Activated CD8-positive, alpha-beta memory T cell treated with anti-CD3 and anti-CD28 coated beads for 48 hours (primary cell): ENCODE measurements around the gene RSRC1.

Experiments used
- DNase-seq, 3 experiments: peaks; one replicate each; pipeline ENCODE4 v3.0.0-alpha.2; 2020; ENCODE audit warnings: low read depth in 2 of 3, low spot score in 2 of 3

Gene RSRC1

DNA sequence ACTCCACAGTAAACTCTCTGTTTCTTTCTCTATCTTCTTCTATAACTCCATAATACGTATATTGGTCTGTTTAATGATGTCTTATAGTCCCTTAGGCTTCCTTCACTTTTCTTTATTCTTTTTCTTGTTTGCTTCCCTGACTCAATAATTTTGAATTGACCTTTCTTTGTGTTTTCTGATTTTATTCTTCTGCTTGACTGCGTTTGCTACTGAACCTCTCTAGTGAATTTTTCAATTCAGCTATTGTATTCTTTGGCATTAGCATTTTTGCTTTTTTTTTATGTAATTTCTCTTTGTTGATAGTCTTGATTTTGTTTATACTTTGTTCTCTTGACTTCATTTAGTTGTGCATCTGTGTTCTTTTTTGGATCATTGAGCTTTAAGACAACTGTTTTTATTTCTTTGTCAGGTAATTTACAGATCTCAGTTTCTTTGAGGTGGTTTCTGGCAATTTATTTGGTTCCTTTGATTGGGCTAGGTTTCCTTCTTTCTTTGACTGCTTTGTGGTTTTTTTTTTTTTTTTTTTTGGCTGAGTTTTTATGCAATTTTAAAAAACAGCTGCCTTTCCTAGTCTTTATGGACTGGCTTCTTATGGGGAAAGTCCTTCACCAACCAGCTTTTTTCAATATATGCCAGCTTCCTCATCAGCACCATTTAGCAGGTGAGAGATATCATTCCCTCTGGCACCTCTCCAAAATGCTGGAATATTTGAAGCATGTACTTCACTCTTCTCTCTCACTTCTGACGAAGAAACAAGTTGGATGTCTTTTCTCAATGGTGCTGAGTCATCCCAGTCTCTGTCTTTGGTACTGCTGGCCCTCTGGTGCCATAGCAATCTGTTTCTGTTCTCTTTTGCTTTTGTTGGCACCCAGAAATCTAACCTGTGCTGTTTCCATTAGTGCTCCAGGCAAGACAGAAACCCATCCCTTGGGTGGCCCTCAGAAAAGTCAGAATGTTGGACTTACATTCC lies 17.6 kb downstream of the RSRC1 start:
- no peak for DNase-seq

DNA sequence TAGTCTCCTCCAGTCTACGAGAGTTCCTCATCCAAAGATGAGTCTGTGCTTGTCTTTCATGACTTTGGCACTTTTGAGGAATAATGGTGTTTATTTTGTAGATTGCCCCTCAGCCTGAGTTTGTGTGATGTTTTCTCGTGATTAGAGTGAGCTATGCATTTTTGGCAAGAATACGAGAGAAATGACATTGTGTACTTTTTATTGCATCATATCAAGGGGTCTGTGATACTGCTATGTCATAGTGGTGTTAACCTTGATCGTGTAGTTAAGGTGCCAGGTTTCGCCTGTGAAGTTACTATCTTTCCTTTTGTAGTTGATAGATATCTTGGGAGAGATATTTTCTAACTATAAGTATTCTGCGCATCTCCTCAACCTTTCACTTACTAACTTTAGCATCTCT lies 18.9 kb downstream of the RSRC1 start:
- DNase-seq, result no peak

DNA sequence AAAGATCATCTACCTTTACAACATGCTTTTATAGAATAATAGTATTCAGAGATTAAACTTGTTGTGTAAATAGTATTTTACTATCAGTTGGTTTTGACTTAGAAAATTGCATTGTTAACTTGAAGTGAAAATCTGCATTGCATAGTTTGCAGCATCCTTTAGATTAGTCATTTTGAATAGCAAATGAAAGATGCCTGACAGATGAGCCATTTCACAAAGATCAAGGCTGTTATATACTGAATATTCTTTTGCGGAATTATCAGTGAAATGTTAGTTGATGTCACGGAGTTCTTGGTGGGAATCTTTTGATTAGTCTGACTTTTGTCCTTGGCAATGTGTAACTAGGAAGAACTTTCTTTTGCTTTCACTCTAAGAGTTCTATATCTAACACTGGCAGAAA lies 24.5 kb downstream of the RSRC1 start:
- no peak for DNase-seq

DNA sequence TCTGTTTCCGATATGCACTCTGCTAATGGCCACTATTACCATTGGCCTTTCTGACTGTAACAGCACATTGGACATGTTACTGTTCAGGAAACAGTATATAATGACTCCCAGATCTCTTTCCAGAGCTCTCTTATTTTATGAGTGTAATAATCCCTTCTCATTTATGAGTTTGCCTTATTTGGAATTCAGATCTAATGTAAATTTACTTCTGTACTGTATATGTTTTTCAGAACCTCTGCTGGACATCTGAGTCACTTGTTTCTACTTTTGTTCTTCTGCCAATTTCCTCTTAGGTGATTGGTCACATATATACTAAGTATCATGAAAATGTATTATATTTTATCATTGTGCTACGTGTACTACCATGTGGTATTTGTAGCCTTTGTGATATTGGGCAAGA lies 30.5 kb downstream of the RSRC1 start:
- no peak for DNase-seq

DNA sequence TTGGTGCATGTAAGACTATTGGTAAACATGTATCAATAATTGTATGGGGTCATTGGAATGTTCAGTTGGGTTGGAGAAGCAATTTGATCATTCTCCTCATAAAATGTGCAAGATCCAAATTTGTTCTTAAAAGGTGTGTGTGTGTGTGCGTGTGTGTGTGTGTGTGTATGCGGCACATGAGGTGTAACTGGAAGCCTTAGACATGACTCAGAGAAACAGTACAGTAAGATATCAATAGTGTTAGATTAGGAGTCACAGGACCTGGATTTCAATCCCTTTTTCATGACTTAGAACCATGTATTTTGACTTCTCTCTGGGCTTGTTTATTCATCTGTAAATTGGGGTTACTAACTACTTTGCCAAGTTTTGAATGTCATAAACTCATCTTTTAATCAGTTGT lies 38.3 kb downstream of the RSRC1 start:
- no peak for DNase-seq

DNA sequence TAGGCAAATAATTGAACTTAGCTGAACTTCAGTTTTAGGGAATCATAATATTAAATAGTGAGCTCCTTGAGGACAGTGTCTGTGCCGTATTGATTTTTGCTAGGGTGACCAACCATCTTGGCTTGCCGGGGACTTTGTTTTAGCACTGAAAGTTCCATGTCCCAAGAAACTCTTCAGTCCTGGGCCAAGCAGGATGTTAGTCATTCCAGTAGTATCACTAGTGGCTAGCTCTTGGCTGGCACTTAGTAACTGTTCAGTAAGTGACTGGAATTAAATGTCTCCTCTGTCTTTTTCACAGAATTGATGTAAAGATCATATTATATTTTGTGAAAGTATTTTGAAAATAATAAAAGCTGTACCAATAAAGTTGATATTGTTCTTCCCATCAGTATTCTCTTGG lies 42.3 kb downstream of the RSRC1 start:
- no peak for DNase-seq

DNA sequence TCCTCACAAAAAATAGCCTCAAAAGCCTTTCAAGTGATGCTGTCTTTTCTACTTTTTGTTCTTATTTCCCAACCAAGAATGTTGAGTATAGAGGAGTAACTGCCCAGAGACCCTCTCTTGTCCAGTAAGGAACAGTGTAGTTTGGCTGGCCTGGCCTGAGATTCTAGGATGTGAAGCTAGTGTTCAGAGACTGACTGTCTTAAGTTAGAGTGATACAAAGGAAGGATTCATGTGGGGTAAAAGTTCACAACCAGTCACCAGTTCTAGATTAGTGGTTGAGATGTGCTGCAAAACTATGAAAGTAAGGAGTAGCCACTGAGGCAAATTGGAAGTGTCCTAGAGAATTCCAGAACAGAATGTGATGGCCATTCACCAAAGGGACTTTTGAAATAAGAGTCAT lies 49.1 kb downstream of the RSRC1 start:
- no peak for DNase-seq

DNA sequence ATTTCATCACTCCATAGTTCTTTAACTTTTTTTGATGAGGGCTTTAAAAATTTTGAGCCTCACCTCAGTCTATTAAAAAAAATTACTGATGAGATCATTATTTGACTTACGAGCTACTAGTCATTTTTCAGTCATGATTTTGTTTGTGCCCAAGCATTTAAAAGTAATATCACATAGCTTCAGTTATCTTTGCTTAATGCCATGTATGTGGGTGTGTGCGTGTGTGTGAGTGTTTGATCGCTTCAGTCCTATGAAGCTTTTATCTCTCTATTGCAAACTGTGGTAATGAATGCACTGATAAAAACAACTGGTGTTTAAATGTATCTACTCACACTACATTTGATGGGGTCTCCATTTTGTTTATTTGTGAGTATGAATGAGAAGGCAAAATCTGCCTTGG lies 49.8 kb downstream of the RSRC1 start:
- no peak for DNase-seq

DNA sequence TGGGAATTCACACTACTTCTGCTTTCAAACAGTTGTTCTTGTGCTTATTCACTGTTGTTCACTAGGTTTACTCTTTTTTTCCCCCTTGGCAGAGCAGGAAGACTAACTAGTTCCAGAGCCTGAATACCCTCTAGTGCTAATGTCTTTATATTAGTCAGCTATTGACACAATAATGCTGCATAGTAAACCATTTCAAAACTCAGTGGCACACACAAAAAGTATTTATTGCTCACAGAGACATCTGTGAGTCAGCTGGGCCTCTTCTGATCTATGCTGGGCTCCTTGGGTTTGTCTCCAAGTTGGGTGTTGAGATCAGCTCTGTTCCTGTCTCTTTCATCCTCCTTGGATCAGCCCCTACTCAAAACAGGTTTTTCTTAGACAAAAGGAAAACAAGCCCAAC lies 51.1 kb downstream of the RSRC1 start:
- no peak for DNase-seq

DNA sequence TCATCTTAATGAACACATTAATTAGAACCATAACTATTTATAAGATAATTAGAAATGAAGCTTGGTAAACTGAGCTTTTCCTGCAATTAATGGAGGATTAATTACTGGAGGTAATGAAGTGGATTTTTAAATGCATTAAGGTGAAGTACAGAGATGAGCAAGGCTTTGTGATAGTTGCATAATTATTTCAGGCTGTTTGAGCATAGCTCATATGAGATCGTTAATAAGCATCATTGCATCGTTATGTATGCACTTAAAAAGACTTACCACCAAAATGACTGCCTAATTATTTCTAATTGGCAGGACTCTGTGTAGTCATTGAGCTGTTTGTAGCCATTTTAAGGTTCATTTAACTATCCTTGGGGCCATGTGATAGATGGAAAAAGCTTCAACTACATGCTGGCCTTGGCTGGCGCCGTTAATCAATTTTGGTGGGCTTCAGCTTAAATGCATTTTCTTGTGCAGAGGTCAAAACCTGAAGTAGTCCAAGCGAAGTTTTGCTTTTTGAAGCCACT lies 55.3 kb downstream of the RSRC1 start:
- DNase-seq, result no peak

DNA sequence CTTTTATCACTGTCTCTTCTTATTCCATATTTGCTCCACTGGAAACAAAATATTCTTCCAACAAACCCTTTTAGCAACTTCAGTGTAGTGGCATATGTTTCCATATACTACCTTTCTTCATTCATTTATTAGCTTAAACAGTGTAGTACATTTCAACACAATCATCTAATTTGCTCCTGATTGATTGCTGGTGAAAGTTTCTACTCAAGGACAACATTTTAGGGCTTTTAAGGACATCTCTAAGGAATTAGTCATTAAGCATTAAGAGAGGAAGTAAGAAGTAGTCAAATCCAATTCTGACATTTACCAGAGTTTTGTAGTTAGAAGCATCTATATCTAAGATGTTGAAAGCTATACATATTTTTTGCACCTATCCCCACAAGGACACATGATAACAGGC lies 55.8 kb downstream of the RSRC1 start:
- DNase-seq, result no peak

DNA sequence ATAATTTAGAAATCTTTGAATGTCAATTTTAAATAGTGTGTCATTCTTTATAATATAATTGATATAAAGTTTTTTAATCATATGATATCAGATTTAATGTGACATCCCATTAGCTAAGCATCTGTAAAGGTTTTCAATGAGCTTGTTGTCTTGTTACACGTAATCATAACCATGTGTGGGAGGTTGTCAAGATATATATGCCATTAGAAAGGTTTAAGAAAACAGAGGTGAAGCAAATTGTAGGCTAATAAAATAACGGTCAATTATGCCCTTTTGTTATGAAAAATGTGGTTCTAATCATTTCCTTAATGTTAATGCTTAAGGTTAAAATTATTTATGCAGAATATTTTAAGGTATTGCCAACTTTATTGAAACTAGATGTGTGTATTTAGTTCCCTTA lies 56.3 kb downstream of the RSRC1 start:
- no peak for DNase-seq

DNA sequence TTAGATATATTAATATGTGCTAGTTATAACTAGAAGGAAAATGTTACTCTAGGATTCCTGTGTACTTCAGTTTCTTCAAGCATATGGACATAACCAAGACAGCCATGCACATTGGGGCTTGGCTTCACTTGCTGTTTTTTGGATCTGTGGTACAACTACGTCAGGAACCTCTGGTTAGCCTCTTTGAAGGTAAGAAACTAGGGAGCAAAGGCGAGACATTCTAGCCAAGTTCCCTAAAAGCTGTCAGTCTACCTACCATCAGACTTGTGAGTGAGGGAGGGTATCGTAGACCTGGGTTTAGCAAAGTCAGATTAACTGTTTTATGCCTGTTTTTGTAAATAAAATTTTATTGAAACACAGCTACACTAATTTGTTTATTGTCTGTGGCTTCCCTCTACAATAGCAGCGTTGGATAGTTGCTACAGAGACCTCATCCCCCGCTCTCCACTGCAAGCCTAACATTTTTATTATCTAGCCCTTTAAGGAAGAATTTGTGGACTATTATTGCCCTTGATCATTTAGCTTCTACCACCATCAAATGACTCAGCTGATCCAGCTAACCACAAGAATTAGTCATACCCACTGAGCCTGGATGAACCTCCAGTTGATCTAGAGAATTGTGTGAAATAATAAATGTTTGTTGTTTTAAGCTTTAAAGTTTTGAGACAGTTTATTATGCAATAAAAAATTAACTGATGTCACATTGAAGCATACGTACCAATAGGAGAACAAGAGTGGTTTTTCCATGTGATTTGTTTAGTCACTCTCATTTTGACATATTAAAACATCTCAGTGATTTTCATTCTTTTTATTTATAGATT lies 58.1 kb downstream of the RSRC1 start:
- DNase-seq, result no peak

DNA sequence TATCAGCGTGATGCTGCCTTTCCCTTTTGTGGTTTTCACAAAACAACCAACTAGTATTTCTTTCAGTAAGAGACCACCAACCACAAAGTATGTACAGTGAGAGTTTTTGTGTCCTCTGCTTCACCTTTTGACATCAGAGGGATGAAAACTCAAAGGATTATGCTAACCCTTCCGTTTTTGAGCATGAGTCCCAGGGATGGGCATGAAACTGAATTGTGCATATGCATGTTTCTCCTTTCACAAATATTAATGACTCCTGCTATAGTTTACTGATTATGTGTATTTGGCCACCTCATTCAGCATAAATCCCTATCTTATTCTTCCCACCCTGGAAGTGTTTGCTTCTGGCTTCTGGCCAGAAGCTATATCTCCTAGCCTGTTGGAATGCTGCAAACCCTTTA lies 59.2 kb downstream of the RSRC1 start:
- DNase-seq, result no peak

DNA sequence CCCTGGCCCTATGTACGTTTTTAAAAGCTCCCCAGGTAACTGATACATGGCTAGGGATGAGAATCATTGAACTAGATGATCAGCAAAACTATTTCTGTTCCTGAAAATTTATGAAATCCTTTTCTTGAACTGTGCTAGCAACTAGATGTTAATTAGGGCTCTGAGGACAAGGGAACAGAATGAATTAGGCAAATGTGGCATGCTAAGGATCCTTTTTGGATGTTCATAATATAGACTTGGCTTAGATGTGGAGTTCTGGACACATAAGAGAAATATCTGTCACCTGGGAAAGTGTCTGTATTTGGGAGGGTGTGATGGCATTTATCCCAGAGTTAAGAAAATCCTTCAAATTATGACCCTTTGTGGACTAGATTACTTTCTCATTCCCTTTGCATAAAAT lies 71.2 kb downstream of the RSRC1 start:
- no peak for DNase-seq

DNA sequence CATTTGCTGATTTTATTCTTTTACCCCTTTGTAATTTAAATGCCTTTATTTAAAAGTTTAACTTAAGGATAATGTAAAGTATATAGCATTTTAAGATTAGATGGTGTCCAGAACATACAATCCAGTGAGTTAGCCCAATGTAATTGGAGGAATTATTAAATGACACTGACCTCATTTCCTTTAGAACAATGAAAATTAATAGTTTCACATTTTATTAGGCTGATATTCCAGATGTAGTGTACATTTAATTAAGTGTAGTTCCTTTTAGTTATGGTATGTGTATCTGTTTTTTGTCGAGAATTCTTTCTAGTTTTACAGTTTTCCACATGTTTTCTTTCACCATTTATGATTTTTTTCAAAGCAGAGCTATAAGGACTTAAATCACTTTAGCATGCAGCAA lies 75.8 kb downstream of the RSRC1 start:
- DNase-seq, result no peak

DNA sequence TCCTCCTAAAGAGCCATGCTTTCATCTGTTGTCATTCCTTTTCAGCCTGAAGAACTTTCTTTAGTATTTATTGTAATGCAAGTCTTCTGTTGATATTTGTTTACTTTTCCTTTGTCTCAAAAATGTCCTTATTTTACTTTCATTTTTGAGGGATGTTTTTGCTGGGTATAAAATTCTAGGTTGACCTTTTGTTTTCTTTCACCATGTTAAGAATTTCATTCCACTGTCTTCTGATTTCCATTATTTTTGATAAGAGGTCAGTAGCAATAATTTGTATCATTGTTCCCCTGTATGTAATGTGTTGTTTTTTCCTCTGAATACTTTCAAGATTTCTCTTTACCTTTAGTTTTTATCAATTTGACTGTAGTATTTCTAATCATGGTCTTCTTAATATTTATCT lies 91.1 kb downstream of the RSRC1 start:
- DNase-seq, result no peak

DNA sequence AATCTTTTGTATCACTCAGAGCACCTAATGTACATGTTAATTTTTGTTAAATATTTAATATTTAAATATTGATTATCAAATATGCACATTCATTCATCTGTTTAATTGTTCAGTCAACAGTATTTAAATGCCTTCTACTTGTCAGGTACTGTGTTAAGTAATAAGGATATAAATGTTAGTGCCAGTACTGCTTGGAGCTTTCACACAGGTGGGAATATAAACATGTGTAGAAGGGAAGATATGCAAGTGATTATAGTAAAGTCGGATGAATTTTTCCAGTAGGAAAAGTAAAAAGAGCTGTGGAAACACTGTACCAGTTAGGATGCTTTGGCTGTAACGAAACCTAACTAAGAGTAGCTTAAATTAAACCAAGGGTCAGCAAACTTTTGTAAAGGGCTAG lies 95.4 kb downstream of the RSRC1 start:
- DNase-seq, result no peak

DNA sequence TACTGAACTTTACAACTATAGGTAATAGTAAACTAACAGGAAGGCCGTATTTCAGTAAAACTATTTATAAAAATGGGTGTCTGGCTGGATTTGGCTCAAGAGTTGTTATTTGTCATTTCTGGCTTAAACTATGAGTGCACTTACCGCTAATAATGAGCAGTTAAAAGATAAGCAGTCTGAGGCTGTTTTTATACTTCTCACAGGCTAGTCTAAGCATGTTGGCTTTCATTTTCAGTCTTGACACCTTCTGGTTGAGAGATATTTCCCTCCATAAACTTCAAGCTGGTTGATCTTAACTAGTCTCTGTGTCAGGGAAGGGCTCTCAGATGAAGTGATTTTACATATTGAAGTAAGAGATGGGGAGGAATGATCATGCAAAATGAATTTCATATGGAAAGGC lies 96.1 kb downstream of the RSRC1 start:
- no peak for DNase-seq

DNA sequence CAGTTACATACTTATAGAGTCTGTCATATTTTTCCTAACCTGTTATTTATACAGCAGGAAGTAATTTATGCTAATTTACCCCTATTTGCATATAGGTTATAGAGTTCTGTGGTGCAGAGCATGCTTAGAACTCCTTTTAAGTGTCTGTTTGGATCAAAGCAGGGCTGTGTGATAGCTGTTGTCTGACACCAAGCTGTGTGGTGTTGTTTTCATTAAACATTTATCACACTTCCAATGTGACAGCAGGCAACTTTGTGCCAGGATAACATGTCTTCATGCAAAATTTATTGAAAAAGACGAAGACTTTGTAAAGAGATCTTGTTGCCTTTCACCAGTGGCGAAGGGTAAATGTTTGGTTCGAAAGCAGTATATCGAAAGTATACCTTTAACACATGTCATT lies 100.2 kb downstream of the RSRC1 start:
- no peak for DNase-seq

DNA sequence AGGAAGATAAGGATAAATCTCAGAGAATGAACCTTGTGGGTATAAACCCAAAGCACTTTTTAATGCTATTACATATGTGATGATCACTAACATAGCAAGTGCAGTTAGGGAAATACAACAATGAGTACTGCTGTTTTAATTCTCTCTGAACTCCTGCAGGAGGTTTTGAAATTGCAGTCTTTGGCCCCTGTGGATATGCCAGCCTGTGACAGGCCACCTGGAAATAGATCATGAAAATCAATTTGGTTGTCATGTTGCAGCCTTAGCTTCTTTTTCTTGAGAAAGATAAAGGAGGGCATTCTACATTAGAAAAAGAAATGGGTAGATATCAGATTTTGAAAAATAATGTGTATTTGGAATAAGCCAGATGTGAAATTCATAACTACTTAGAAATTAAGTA lies 103.6 kb downstream of the RSRC1 start:
- DNase-seq, result no peak

DNA sequence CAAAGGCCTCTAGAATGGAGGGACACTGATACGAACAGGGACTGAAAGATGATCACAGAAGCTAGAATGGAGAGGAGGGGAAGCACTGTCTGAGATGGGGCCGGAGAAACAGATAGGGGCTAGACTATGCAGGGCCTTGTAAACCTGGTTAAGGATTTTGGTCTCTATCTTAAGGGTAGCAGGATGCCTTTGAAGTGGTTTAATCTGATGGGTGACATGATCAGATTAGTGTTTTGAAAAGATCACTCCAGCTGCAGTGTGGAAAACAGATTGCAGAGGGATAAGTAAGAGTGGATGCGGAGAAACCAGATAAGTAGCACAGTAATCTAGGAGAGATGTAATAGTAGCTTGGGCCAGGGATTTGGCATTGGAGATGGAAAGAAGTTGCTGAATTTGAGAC lies 108.1 kb downstream of the RSRC1 start:
- no peak for DNase-seq
